Endothelial cell of umbilical vein (primary cell): ENCODE measurements around the gene ZNF839.

Source experiments
- CTCF ChIP-seq, 2 donors: IDR thresholded peaks; 1 replicate in 1 of 2; 2 replicates in 1 of 2; pipeline ENCODE4 v1.5.1; 2011; ENCODE audit warnings: low read length in 2 of 2, mild to moderate bottlenecking in 2 of 2, moderate library complexity in 2 of 2, control low read depth in 1 of 2, inconsistent platforms in 1 of 2, low read depth in 1 of 2; ENCODE audit not compliant: insufficient read depth in 1 of 2; ENCODE audit errors: extremely low read depth in 1 of 2
- EZH2 ChIP-seq: IDR thresholded peaks from 2 replicates; pipeline ENCODE4 v1.6.1; 2012; ENCODE audit warnings: borderline replicate concordance, low read depth, mild to moderate bottlenecking, moderate library complexity, low read length, inconsistent platforms; ENCODE audit not compliant: severe bottlenecking
- FOS ChIP-seq: IDR thresholded peaks from 2 replicates; pipeline ENCODE4 v1.6.1; 2011; ENCODE audit warnings: mild to moderate bottlenecking, low read length, moderate library complexity, borderline replicate concordance; ENCODE audit not compliant: insufficient read depth
- GATA2 ChIP-seq: IDR thresholded peaks from 2 replicates; pipeline ENCODE4 v1.7.0; 2011; ENCODE audit warnings: low read depth, mild to moderate bottlenecking, moderate library complexity, mixed read lengths, low read length; ENCODE audit not compliant: insufficient read length, insufficient read depth
- JUN ChIP-seq: IDR thresholded peaks from 2 replicates; pipeline ENCODE4 v1.6.1; 2011; ENCODE audit warnings: borderline replicate concordance, low read depth; ENCODE audit not compliant: insufficient read length, insufficient read depth
- MAX ChIP-seq: IDR thresholded peaks from 2 replicates; pipeline ENCODE4 v1.6.1; 2011; ENCODE audit not compliant: insufficient read depth, insufficient read length
- MYC ChIP-seq: IDR thresholded peaks from one replicate; pipeline ENCODE4 v1.6.1; 2011; ENCODE audit warnings: mild to moderate bottlenecking, low read depth, low read length
- POLR2A ChIP-seq: IDR thresholded peaks from 2 replicates; pipeline ENCODE4 v1.6.1; 2012; ENCODE audit warnings: low read depth, mild to moderate bottlenecking, control low read depth, low read length
- POLR2AphosphoS5 ChIP-seq: IDR thresholded peaks from 2 replicates; pipeline ENCODE4 v1.6.1; 2012; ENCODE audit warnings: low read depth, mild to moderate bottlenecking, control low read depth, low read length, moderate library complexity; ENCODE audit not compliant: insufficient read depth

- TF ChIP-seq FOS: no peak
- TF ChIP-seq CTCF (IDR thresholded peaks at IDR 0.05; ENCODE audit: extremely low read depth in 1 of 2, insufficient read depth in 1 of 2, low read depth in 1 of 2, low read length in 2 of 2): no peak
- no peak for TF ChIP-seq JUN
- no peak for TF ChIP-seq POLR2A
- TF ChIP-seq GATA2: no peak
- no peak for TF ChIP-seq POLR2AphosphoS5
- no peak for TF ChIP-seq EZH2
- no peak for TF ChIP-seq MAX
- TF ChIP-seq MYC: no peak
Observed at GRCh38 chr14:102353126-102353619, 33.6 kb downstream of the ZNF839 start.
